IMR-90 (cell line): ENCODE data around the gene TYMS. TPM values are rescaled to one million over a fixed set of nuclear protein-coding genes. Genes with fewer than 3 reads are reported as not detected.

Experiments
- ATAC-seq: fragments of 200-7000 bp; cut with Tn5 transposase; 2 replicates; pipeline ENCODE4 v1.9.1; 2020; ENCODE audit warnings: low read depth, mild to moderate bottlenecking, moderate library complexity
- BruUV-seq: library from RNA; stranded (reverse); fragments of 400-500 nt; replicated peaks from 2 replicates; lab custom pipeline; 2021; lab: Mats Ljungman, UMichigan
- CTCF ChIA-PET: fragments of 300-600 bp; formaldehyde crosslinking; extraction: SDS; loops from one replicate; lab custom pipeline; 2021; ENCODE audit warnings: antibody characterized with exemption; lab: Yijun Ruan, JAX
- POLR2A ChIA-PET: fragments of 300-600 bp; sonication (Branson Sonifier 250); formaldehyde crosslinking; loops from one replicate; lab custom pipeline; 2022; ENCODE audit warnings: antibody characterized with exemption; ENCODE audit not compliant: unreplicated experiment; lab: Charles Lee
- DNase-seq: peaks from one replicate; pipeline ENCODE4 v3.0.0; 2013
- H2AFZ ChIP-seq: replicated peaks from 2 replicates; pipeline ENCODE3; 2013; ENCODE audit warnings: low read length, mild to moderate bottlenecking; ENCODE audit not compliant: poor library complexity
- H2AK5ac ChIP-seq: 2 replicates; pipeline ENCODE4 v1.6.1; 2013; ENCODE audit warnings: low read depth, low read length, inconsistent platforms
- H2AK9ac ChIP-seq: replicated peaks from 2 replicates; pipeline ENCODE3; 2013; ENCODE audit warnings: mild to moderate bottlenecking, low read depth, low read length, moderate library complexity; ENCODE audit not compliant: poor library complexity
- H2BK120ac ChIP-seq: 2 replicates; pipeline ENCODE4 v1.6.1; 2013; ENCODE audit warnings: low read depth, low read length, inconsistent platforms
- H2BK15ac ChIP-seq: 3 replicates; pipeline ENCODE4 v1.6.1; 2013; ENCODE audit warnings: low read depth, low read length, inconsistent platforms
- H2BK20ac ChIP-seq: 2 replicates; pipeline ENCODE4 v1.6.1; 2013; ENCODE audit warnings: low read depth, mild to moderate bottlenecking, inconsistent platforms, low read length, moderate library complexity
- H2BK5ac ChIP-seq: 2 replicates; pipeline ENCODE4 v1.6.1; 2013; ENCODE audit warnings: mild to moderate bottlenecking, low read depth, low read length, inconsistent platforms; ENCODE audit not compliant: poor library complexity, severe bottlenecking
- H3K14ac ChIP-seq: replicated peaks from 2 replicates; pipeline ENCODE4 v1.6.1; 2013; ENCODE audit warnings: low read depth, low read length, inconsistent platforms
- H3K18ac ChIP-seq: 2 replicates; pipeline ENCODE4 v1.6.1; 2013; ENCODE audit warnings: low read depth, low read length, control low read depth
- H3K23ac ChIP-seq: 2 replicates; pipeline ENCODE4 v1.6.1; 2013; ENCODE audit warnings: low read depth, low read length, inconsistent platforms
- H3K27ac ChIP-seq: 2 replicates; pipeline ENCODE4 v1.5.1; 2013; ENCODE audit warnings: mild to moderate bottlenecking, control low read depth, low read length; ENCODE audit not compliant: insufficient read depth
- H3K27me3 ChIP-seq: 2 replicates; pipeline ENCODE4 v1.6.1; 2013; ENCODE audit warnings: low read length; ENCODE audit not compliant: control insufficient read depth, insufficient read depth
- H3K36me3 ChIP-seq: 2 replicates; pipeline ENCODE4 v1.6.1; 2013; ENCODE audit warnings: low read length, mixed read lengths; ENCODE audit not compliant: control insufficient read depth, insufficient read depth
- H3K4ac ChIP-seq: 2 replicates; pipeline ENCODE4 v1.6.1; 2013; ENCODE audit warnings: low read depth, low read length, inconsistent platforms
- H3K4me1 ChIP-seq: 2 replicates; pipeline ENCODE4 v1.6.1; 2013; ENCODE audit warnings: low read length, mixed read lengths; ENCODE audit not compliant: control insufficient read depth, insufficient read depth
- H3K4me2 ChIP-seq: 2 replicates; pipeline ENCODE4 v1.6.1; 2013; ENCODE audit warnings: low read depth, mild to moderate bottlenecking, control low read depth, low read length, moderate library complexity
- H3K4me3 ChIP-seq: 2 replicates; pipeline ENCODE4 v1.5.1; 2013; ENCODE audit warnings: low read depth, mild to moderate bottlenecking, control low read depth, low read length, moderate library complexity; ENCODE audit not compliant: insufficient read depth
- H3K56ac ChIP-seq: 2 replicates; pipeline ENCODE4 v1.6.1; 2013; ENCODE audit warnings: low read length, inconsistent platforms; ENCODE audit not compliant: insufficient read depth; ENCODE audit errors: extremely low read depth
- H3K79me1 ChIP-seq, 2 experiments: 2 replicates each; pipeline ENCODE4 v1.6.1; 2013; ENCODE audit warnings: low read length in 2 of 2, inconsistent platforms in 1 of 2, low read depth in 1 of 2
- H3K9ac ChIP-seq: 2 replicates; pipeline ENCODE4 v1.6.1; 2013; ENCODE audit warnings: low read depth, low read length, control low read depth
- H3K9me1 ChIP-seq: 2 replicates; pipeline ENCODE4 v1.6.1; 2013; ENCODE audit warnings: low read length, inconsistent platforms; ENCODE audit not compliant: insufficient read depth
- H3K9me3 ChIP-seq: 2 replicates; pipeline ENCODE4 v1.6.1; 2013; ENCODE audit warnings: low read length; ENCODE audit not compliant: control insufficient read depth, insufficient read depth
- H4K20me1 ChIP-seq: 2 replicates; pipeline ENCODE4 v1.6.1; 2013; ENCODE audit warnings: low read length, inconsistent platforms; ENCODE audit not compliant: insufficient read depth
- H4K5ac ChIP-seq: 2 replicates; pipeline ENCODE4 v1.6.1; 2013; ENCODE audit warnings: mild to moderate bottlenecking, low read depth, low read length, control low read depth
- H4K8ac ChIP-seq, 2 experiments: 2 replicates each; pipeline ENCODE4 v1.6.1; 2013; ENCODE audit warnings: low read depth in 2 of 2, low read length in 2 of 2, control low read depth in 1 of 2, inconsistent platforms in 1 of 2
- H4K91ac ChIP-seq: 2 replicates; pipeline ENCODE4 v1.6.1; 2013; ENCODE audit warnings: low read depth, low read length, inconsistent platforms; ENCODE audit not compliant: insufficient read depth
- BHLHE40 ChIP-seq: fragments of 150-350 bp; IDR thresholded peaks from 2 replicates; pipeline ENCODE4 v1.6.1; 2016; ENCODE audit warnings: mild to moderate bottlenecking, low read depth, low read length
- WGBS, 2 experiments: methylation state at CpG; one replicate each; pipeline versions ENCODE4 v1.1.5 to v1.1.7; 2013; ENCODE audit warnings: missing lambda C conversion rate in 2 of 2; ENCODE audit not compliant: insufficient read length in 1 of 2; ENCODE audit errors: extremely low coverage in 2 of 2; 5-methylcytosine and 5-hydroxymethylcytosine counted together
- dilution Hi-C: fragments of 300-500 bp; cut with HindIII; formaldehyde crosslinking; loops from one replicate; pipeline ENCODE4 v1.14.3; 2018; ENCODE audit warnings: low sequenced_read_pairs; ENCODE audit not compliant: unreplicated experiment
- in situ Hi-C: fragments of 300-500 bp; cut with MboI; formaldehyde crosslinking; loops from 3 replicates; pipeline ENCODE4 v1.14.3; 2019; ENCODE audit warnings: low sequenced_read_pairs, inconsistent platforms, mixed read lengths
- intact Hi-C: fragments of 100-400 bp; cut with micrococcal nuclease; formaldehyde crosslinking; loops from 2 replicates; pipeline ENCODE4 v1.10.0; 2022
- polyA plus RNA-seq, 3 experiments: library from polyadenylated mRNA; depleted of rRNA; stranded (reverse); fragments of >200 nt; gene quantifications; 2 replicates each; pipeline ENCODE4 v1.2.3, GENCODE V29; 2012; ENCODE audit warnings: low replicate concordance in 1 of 3
- total RNA-seq: library from RNA; depleted of rRNA; stranded (reverse); fragments of >200 nt; gene quantifications from 2 replicates; pipeline ENCODE4 v1.2.3, GENCODE V29; 2012

Gene TYMS
- total and polyA plus RNA-seq, 2 of the 4 experiments (the other 2 are of a cell fraction), result 28.3 to 92.2 TPM

GRCh38 chr18:669077-669476 is 11.6 kb downstream of the TYMS start:
- Histone ChIP-seq H3K4me1 (no peaks in the 10 kb centered on the region), H3K4me3 (no peak overlapping the region), H3K27ac (no peak overlapping the region), H3K18ac (no peak overlapping the region), H2BK20ac (no peak overlapping the region), H4K91ac (no peak overlapping the region), H3K9me3 (no peaks in the 10 kb centered on the region), H2AK5ac (no peak overlapping the region), H3K36me3 (peaks cover 36% of the 10 kb centered on the region), H3K4ac (no peak overlapping the region), H3K56ac (no peak overlapping the region), H4K20me1 (peaks cover 6% of the 10 kb centered on the region), H2BK5ac (no peak overlapping the region), H3K9ac (no peak overlapping the region), H4K8ac (no peak overlapping the region), H3K79me1 (peaks cover 8 to 27% of the 10 kb centered on the region in 2 experiments), H3K4me2 (no peak overlapping the region), H3K27me3 (no peaks in the 10 kb centered on the region), H3K14ac (no peak overlapping the region), H2BK120ac (no peak overlapping the region), H2BK15ac (no peak overlapping the region), H3K9me1 (no peaks in the 10 kb centered on the region), H2AK9ac (no peak overlapping the region), H4K5ac (no peak overlapping the region), H3K23ac (no peak overlapping the region), H2AFZ (no peak overlapping the region)
- ChIA-PET POLR2A (no interaction called here), CTCF (no interaction called here)
- in situ Hi-C loops, result no loop called here
- no peak for ATAC-seq
- no peak for DNase-seq
- no TSS peak for BruUV-seq
- dilution Hi-C loops, result no loop called here
- no peak for TF ChIP-seq BHLHE40
- intact Hi-C loops, result no loop called here
- no CpG with 5 or more reads among the region's 8 CpGs for WGBS, 2 experiments
